Neural progenitor cell (in vitro differentiated cells): ENCODE measurements around the gene ACBD3. TPM values are rescaled to one million over a fixed set of nuclear protein-coding genes. Genes with fewer than 3 reads are reported as not detected.

Experiments
- DNase-seq: peaks from one replicate; pipeline ENCODE4 v3.0.0-alpha.2; 2016; ENCODE audit warnings: low spot score
- H2AFZ ChIP-seq: fragments of 200-600 bp; sonication (generic); replicated peaks from 2 replicates; pipeline ENCODE4 v1.6.1; 2016; ENCODE audit warnings: antibody characterized with exemption
- H3F3A ChIP-seq: fragments of 200-600 bp; sonication (generic); 2 replicates; pipeline ENCODE4 v1.6.1; 2016; ENCODE audit warnings: antibody characterized with exemption, low read depth
- H3K27ac ChIP-seq: fragments of 200-600 bp; sonication (generic); 2 replicates; pipeline ENCODE4 v1.5.1; 2016; ENCODE audit warnings: mild to moderate bottlenecking
- H3K27me3 ChIP-seq: fragments of 200-600 bp; sonication (generic); 2 replicates; pipeline ENCODE4 v1.6.1; 2016; ENCODE audit warnings: mild to moderate bottlenecking, moderate library complexity
- H3K36me3 ChIP-seq: fragments of 200-600 bp; sonication (generic); 2 replicates; pipeline ENCODE4 v1.5.1; 2016
- H3K4me1 ChIP-seq: fragments of 200-600 bp; sonication (generic); 2 replicates; pipeline ENCODE4 v1.6.1; 2016; ENCODE audit warnings: mixed run types
- H3K4me2 ChIP-seq: fragments of 200-600 bp; sonication (generic); 2 replicates; pipeline ENCODE4 v1.6.1; 2016
- H3K4me3 ChIP-seq: fragments of 200-600 bp; sonication (generic); 2 replicates; pipeline ENCODE4 v1.5.1; 2016
- H3K79me2 ChIP-seq: fragments of 200-600 bp; sonication (generic); 2 replicates; pipeline ENCODE4 v1.6.1; 2016; ENCODE audit warnings: low read depth
- H3K9ac ChIP-seq: fragments of 200-600 bp; sonication (generic); 2 replicates; pipeline ENCODE4 v1.6.1; 2016
- H3K9me3 ChIP-seq: fragments of 200-600 bp; sonication (generic); 2 replicates; pipeline ENCODE4 v1.5.1; 2016; ENCODE audit warnings: low read depth
- H4K20me1 ChIP-seq: fragments of 200-600 bp; sonication (generic); 2 replicates; pipeline ENCODE4 v1.6.1; 2016; ENCODE audit warnings: low read depth
- H3K27ac Mint-ChIP-seq: 3 replicates; pipeline ENCODE4 v1.8.0; 2021; ENCODE audit warnings: mixed read lengths
- H3K27me3 Mint-ChIP-seq: 2 replicates; pipeline ENCODE4 v1.8.0; 2022; ENCODE audit warnings: low read depth, mild to moderate bottlenecking, inconsistent platforms, moderate library complexity, mixed read lengths; ENCODE audit not compliant: insufficient read depth
- H3K36me3 Mint-ChIP-seq: 3 replicates; pipeline ENCODE4 v1.8.0; 2021; ENCODE audit warnings: mixed read lengths
- H3K4me1 Mint-ChIP-seq: 3 replicates; pipeline ENCODE4 v1.8.0; 2021; ENCODE audit warnings: mixed read lengths
- H3K4me3 Mint-ChIP-seq: 3 replicates; pipeline ENCODE4 v1.8.0; 2021; ENCODE audit warnings: mild to moderate bottlenecking, moderate library complexity, mixed read lengths
- H3K9me3 Mint-ChIP-seq: 3 replicates; pipeline ENCODE4 v1.8.0; 2020; ENCODE audit warnings: mixed read lengths
- EZH2 ChIP-seq: fragments of 200-600 bp; sonication (generic); IDR thresholded peaks from 2 replicates; pipeline ENCODE4 v1.6.1; 2017; ENCODE audit warnings: antibody characterized with exemption, mild to moderate bottlenecking, moderate library complexity
- EZH2phosphoT487 ChIP-seq: fragments of 200-600 bp; sonication (generic); IDR thresholded peaks from 2 replicates; pipeline ENCODE4 v1.6.1; 2017; ENCODE audit warnings: antibody characterized with exemption
- total RNA-seq: library from RNA; depleted of rRNA; stranded (reverse); fragments of >200 nt; gene quantifications from 2 replicates; pipeline ENCODE4 v1.2.3, GENCODE V29; 2015; ENCODE audit warnings: low replicate concordance
- TF ChIP-seq, protein P1 (sequence below): fragments of 200-600 bp; sonication (generic); IDR thresholded peaks from 2 replicates; pipeline ENCODE4 v1.5.1; 2017; ENCODE audit warnings: antibody characterized with exemption, mild to moderate bottlenecking

The ACBD3 gene
- total RNA-seq, 1 donor from 2014 or later = 32.3 TPM

DNA sequence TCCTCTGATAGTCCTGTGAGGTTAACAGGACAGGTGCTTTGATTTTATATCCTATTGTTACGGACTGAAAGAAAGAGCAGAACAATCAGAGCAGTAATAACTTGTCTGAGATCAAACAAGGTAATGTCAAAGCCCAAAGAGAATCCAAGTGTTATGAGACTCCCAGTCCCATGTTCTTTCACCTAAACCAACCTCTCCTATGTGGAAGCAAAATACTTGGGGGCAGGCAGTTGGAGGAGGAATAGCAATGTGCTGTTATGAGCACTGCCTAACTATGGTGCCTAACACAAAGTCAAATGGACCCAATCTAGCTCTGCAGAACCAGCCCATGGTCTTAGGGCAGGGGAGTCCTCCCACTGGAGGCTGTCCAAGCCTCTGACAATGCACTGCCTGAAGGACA, 28.1 kb downstream of the ACBD3 start:
- H3K79me2 ChIP-seq = no peaks in the 10 kb centered on the region
- Mint-ChIP-seq H3K27me3 (peaks cover 3% of the 10 kb centered on the region), H3K27ac (no peak overlapping the region), H3K4me1 (peaks cover under 1% of the 10 kb centered on the region), H3K9me3 (no peaks in the 10 kb centered on the region), H3K36me3 (peaks cover 33% of the 10 kb centered on the region), H3K4me3 (no peak overlapping the region)
- no peaks in the 10 kb centered on the region for H3K4me1 ChIP-seq
- no peak overlapping the region for H3K9ac ChIP-seq
- no peak overlapping the region for H2AFZ ChIP-seq
- peaks cover 20% of the 10 kb centered on the region for H3K36me3 ChIP-seq
- no peak for DNase-seq
- no peaks in the 10 kb centered on the region for H3F3A ChIP-seq
- no peak overlapping the region for H3K27ac ChIP-seq
- H4K20me1 ChIP-seq = no peaks in the 10 kb centered on the region
- TF ChIP-seq, protein P1, sequence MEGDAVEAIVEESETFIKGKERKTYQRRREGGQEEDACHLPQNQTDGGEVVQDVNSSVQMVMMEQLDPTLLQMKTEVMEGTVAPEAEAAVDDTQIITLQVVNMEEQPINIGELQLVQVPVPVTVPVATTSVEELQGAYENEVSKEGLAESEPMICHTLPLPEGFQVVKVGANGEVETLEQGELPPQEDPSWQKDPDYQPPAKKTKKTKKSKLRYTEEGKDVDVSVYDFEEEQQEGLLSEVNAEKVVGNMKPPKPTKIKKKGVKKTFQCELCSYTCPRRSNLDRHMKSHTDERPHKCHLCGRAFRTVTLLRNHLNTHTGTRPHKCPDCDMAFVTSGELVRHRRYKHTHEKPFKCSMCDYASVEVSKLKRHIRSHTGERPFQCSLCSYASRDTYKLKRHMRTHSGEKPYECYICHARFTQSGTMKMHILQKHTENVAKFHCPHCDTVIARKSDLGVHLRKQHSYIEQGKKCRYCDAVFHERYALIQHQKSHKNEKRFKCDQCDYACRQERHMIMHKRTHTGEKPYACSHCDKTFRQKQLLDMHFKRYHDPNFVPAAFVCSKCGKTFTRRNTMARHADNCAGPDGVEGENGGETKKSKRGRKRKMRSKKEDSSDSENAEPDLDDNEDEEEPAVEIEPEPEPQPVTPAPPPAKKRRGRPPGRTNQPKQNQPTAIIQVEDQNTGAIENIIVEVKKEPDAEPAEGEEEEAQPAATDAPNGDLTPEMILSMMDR = no peak
- TF ChIP-seq EZH2phosphoT487 = no peak
- no peak for TF ChIP-seq EZH2
- H3K9me3 ChIP-seq = no peaks in the 10 kb centered on the region
- no peak overlapping the region for H3K4me2 ChIP-seq
- no peaks in the 10 kb centered on the region for H3K27me3 ChIP-seq
- H3K4me3 ChIP-seq = no peak overlapping the region

DNA sequence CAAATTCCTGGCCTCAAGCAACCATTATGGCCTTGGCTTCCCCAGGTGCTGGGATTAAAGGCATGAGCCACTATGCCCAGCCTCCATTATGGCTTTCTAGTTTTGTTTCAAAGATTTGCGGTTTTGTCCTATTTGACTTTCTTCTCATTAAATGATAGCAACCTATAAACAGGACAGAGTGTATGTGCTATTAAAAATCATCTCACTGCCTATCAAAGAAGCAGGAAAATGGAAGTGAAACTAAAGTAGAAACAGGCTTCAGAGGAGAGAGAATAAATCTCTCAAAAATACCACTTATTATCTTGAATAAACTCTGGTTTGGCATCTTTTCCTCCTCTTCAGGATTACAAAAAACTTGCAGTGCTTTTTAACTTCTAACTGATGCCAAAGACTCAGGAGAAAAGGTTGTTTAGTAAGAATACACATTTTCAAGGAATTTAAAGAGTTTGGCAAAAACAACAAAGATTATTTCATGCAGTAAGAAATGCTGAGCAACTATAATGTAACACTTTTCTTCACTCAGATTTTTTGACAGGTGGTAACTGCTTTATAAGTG, 28.7 kb downstream of the ACBD3 start:
- TF ChIP-seq EZH2phosphoT487 (no peak), EZH2 (no peak)
- TF ChIP-seq, protein P1 = no peak
- H3K9me3 Mint-ChIP-seq = no peaks in the 10 kb centered on the region
- H3K4me1 Mint-ChIP-seq = peaks cover 7% of the 10 kb centered on the region
- no peaks in the 10 kb centered on the region for H4K20me1 ChIP-seq
- H3F3A ChIP-seq = no peaks in the 10 kb centered on the region
- no peak overlapping the region for H3K4me2 ChIP-seq
- DNase-seq = no peak
- H3K27ac Mint-ChIP-seq = no peak overlapping the region
- H3K27me3 ChIP-seq = no peaks in the 10 kb centered on the region
- no peak overlapping the region for H3K27ac ChIP-seq
- no peaks in the 10 kb centered on the region for H3K9me3 ChIP-seq
- H2AFZ ChIP-seq = no peak overlapping the region
- H3K79me2 ChIP-seq = no peaks in the 10 kb centered on the region
- no peak overlapping the region for H3K9ac ChIP-seq
- no peak overlapping the region for H3K4me3 ChIP-seq
- H3K36me3 ChIP-seq = peaks cover 18% of the 10 kb centered on the region
- H3K4me1 ChIP-seq = no peaks in the 10 kb centered on the region
- H3K36me3 Mint-ChIP-seq = peaks cover 34% of the 10 kb centered on the region
- no peak overlapping the region for H3K4me3 Mint-ChIP-seq
- peaks cover 3% of the 10 kb centered on the region for H3K27me3 Mint-ChIP-seq

DNA sequence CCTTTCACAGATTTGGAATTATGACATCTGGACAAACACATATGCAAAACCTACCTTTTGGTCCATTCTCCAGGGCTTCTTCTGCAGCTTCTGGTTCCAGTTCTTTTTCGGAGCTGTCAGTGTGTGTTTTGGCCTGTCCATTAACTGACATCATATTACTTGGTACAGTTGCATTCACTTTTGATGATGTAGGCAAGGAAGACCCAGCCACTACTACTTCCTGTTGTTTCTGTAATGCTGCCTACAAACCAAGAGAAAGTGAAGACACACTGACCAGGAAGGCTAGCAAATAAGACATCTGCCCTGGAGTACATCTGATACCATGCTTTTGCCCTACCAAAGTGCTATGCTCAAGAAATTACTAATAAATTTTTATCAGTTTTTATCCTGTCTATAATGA, 31.9 kb downstream of the ACBD3 start:
- Histone ChIP-seq H3K9me3 (no peaks in the 10 kb centered on the region), H2AFZ (no peak overlapping the region), H3K27ac (no peak overlapping the region), H3K36me3 (peaks cover 13% of the 10 kb centered on the region), H3K4me3 (no peak overlapping the region), H3K4me2 (no peak overlapping the region), H3K9ac (no peak overlapping the region), H3F3A (no peaks in the 10 kb centered on the region), H4K20me1 (no peaks in the 10 kb centered on the region), H3K27me3 (no peaks in the 10 kb centered on the region), H3K4me1 (no peaks in the 10 kb centered on the region), H3K79me2 (no peaks in the 10 kb centered on the region)
- Mint-ChIP-seq H3K9me3 (no peaks in the 10 kb centered on the region), H3K4me1 (peaks cover 9% of the 10 kb centered on the region), H3K27me3 (peaks cover 3% of the 10 kb centered on the region), H3K4me3 (no peak overlapping the region), H3K27ac (no peak overlapping the region), H3K36me3 (peaks cover 29% of the 10 kb centered on the region)
- DNase-seq = no peak
- TF ChIP-seq EZH2phosphoT487 (no peak), EZH2 (no peak)
- TF ChIP-seq, protein P1 = no peak
